IPS-15b (cell line): ENCODE results near the gene HMGXB3.
"Not testable (repeated sequence)": the region's sequence is repeated elsewhere in the genome, so short reads cannot be mapped to it uniquely, and the experiment has no call there.

Experiments
- H3K27me3 ChIP-seq: one replicate; pipeline ENCODE4 v1.6.1; 2013; ENCODE audit warnings: low read length; ENCODE audit not compliant: control insufficient read depth, insufficient read depth
- H3K36me3 ChIP-seq: one replicate; pipeline ENCODE4 v1.6.1; 2013; ENCODE audit warnings: low read length; ENCODE audit not compliant: control insufficient read depth, insufficient read depth
- H3K4me1 ChIP-seq: one replicate; pipeline ENCODE4 v1.6.1; 2013; ENCODE audit warnings: mild to moderate bottlenecking, low read length; ENCODE audit not compliant: control insufficient read depth, insufficient read depth
- H3K4me3 ChIP-seq: one replicate; pipeline ENCODE4 v1.5.1; 2013; ENCODE audit warnings: low read depth, low read length
- H3K9ac ChIP-seq: one replicate; pipeline ENCODE4 v1.6.1; 2013; ENCODE audit warnings: low read depth, mild to moderate bottlenecking, low read length
- H3K9me3 ChIP-seq: one replicate; pipeline ENCODE4 v1.6.1; 2013; ENCODE audit warnings: mild to moderate bottlenecking, low read length; ENCODE audit not compliant: control insufficient read depth, insufficient read depth

HMGXB3 gene

DNA sequence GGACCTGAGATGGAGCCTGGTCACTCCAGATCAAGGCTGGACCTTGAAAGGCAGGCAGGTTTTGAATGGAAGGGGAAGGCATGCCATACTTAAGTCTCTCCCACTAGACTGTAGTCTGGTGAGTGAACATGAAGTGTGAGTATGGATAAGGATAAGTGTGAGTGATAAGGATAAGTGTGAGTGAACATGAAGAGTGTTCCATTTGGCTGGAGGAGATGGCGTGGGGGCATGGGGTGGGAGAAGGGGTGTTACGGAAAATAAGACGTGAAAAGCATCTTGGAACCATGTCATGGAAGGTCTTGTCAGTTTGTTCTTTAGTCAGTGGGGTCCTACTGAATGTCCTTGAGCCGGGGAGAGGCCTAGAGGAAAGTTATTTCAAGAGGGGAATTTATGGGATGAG lies 32.8 kb downstream of the HMGXB3 start:
- Histone ChIP-seq H3K4me1 (no peaks in the 10 kb centered on the region), H3K36me3 (peaks cover 16% of the 10 kb centered on the region), H3K9ac (no peak overlapping the region), H3K4me3 (no peak overlapping the region), H3K9me3 (no peaks in the 10 kb centered on the region), H3K27me3 (no peaks in the 10 kb centered on the region)

- Histone ChIP-seq H3K9ac (no peak overlapping the region), H3K36me3 (peaks cover 16% of the 10 kb centered on the region)
These were observed 34.1 kb downstream of the HMGXB3 start for GRCh38 chr5:150034662-150035061.

GRCh38 chr5:150035139-150035895 lies 34.8 kb downstream of the HMGXB3 start:
- Histone ChIP-seq H3K27me3 (no peaks in the 10 kb centered on the region), H3K9ac (no peak overlapping the region), H3K9me3 (no peaks in the 10 kb centered on the region), H3K4me1 (no peaks in the 10 kb centered on the region), H3K36me3 (peaks cover 16% of the 10 kb centered on the region), H3K4me3 (no peak overlapping the region)

More at GRCh38 chr5:150034662-150035061, 34.1 kb downstream of the HMGXB3 start:
- Histone ChIP-seq H3K9me3 (no peaks in the 10 kb centered on the region), H3K27me3 (no peaks in the 10 kb centered on the region), H3K4me1 (no peaks in the 10 kb centered on the region), H3K4me3 (no peak overlapping the region)

- Histone ChIP-seq H3K4me3 (no peak overlapping the region), H3K4me1 (no peaks in the 10 kb centered on the region), H3K36me3 (peaks cover 20% of the 10 kb centered on the region), H3K9me3 (no peaks in the 10 kb centered on the region), H3K27me3 (no peaks in the 10 kb centered on the region), H3K9ac (no peak overlapping the region)
These were observed 36.0 kb downstream of the HMGXB3 start for GRCh38 chr5:150036513-150036912.

GRCh38 chr5:150038547-150038946 lies 38.0 kb downstream of the HMGXB3 start:
- Histone ChIP-seq H3K9ac (no peak overlapping the region), H3K4me1 (no peaks in the 10 kb centered on the region), H3K36me3 (peaks cover 22% of the 10 kb centered on the region), H3K9me3 (no peaks in the 10 kb centered on the region), H3K27me3 (no peaks in the 10 kb centered on the region), H3K4me3 (no peak overlapping the region)

- Histone ChIP-seq H3K9me3 (no peaks in the 10 kb centered on the region), H3K4me1 (no peaks in the 10 kb centered on the region), H3K9ac (no peak overlapping the region), H3K4me3 (no peak overlapping the region), H3K27me3 (no peaks in the 10 kb centered on the region), H3K36me3 (peaks cover 42% of the 10 kb centered on the region)
These were observed 41.9 kb downstream of the HMGXB3 start for GRCh38 chr5:150042459-150042858.

DNA sequence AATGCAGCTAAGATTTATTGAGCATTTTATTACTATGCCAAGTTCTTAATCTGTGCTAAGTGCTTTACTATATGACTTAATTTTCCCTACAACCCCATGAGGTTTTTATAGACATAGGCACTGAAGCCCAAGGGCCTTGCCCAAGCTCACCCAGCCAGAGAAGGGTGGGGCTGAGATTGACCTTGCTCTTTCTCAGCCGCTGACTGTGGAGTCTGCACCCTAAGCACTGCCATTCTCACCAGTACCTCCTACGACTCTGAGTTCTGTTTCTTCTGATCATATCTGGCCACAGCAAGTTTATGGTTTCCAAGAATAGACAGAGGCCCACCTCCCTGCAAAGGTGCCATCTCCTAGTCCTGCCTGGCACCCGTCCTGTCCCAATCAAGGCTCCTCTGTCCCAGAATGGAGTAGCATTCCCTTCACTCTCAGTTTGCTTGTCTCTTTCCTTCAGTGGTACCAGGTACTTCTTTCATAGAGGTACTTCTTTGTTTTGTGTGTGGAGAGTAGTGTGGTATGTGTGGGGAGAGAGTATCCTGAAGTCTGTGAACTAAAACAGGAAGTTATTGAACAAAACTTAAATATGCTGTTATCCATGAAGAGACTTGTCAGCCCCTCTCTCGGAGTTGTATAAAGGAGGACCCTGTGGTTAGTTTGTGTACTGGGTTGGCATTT lies 43.3 kb downstream of the HMGXB3 start:
- Histone ChIP-seq H3K27me3 (no peaks in the 10 kb centered on the region), H3K4me1 (no peaks in the 10 kb centered on the region), H3K9ac (no peak overlapping the region), H3K36me3 (peaks cover 55% of the 10 kb centered on the region), H3K9me3 (no peaks in the 10 kb centered on the region), H3K4me3 (no peak overlapping the region)

DNA sequence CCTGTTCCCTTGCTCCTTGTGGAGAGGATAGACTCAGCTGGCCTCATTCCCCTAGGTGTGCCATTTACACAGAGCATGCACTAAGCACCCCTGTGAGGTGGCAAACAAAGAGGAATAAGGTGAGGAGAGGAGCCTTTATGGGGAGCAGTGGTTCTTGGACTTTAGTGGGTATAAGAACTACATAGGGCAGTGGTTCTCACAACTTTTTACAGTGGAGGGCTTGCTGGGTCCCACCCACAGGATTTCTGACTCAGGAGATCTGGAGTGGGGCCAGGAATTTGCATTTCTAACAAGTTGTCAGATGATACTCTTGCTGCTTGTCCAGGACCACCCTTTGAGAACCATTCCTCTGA lies 43.8 kb downstream of the HMGXB3 start:
- Histone ChIP-seq H3K9ac (no peak overlapping the region), H3K9me3 (no peaks in the 10 kb centered on the region), H3K4me3 (no peak overlapping the region), H3K36me3 (peaks cover 60% of the 10 kb centered on the region), H3K4me1 (no peaks in the 10 kb centered on the region), H3K27me3 (no peaks in the 10 kb centered on the region)

GRCh38 chr5:150044712-150045111 lies 44.2 kb downstream of the HMGXB3 start:
- Histone ChIP-seq H3K4me1 (no peaks in the 10 kb centered on the region), H3K9ac (no peak overlapping the region)

DNA sequence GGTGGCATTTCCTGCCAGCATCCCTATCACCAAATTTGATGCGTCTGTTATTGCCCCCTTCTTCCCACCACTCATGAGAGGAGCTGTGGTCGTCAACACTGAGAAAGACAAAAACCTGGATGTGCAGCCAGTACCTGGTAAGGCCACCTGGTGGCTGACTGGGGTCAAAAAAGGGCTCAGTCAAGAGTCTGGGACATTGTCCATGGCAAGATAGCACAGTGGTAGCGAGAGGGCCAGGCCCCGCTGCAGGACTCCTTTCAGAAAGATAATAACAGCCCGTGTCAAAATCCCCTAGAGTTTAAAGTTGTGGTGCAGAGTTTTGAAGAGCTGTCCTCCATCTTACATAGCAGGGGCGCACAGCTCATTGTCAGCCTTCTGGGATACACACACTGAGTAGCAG lies 45.0 kb downstream of the HMGXB3 start:
- H3K9me3 ChIP-seq, result no peaks in the 10 kb centered on the region
- H3K4me1 ChIP-seq, result no peaks in the 10 kb centered on the region
- no peaks in the 10 kb centered on the region for H3K27me3 ChIP-seq
- H3K36me3 ChIP-seq, result peaks cover 68% of the 10 kb centered on the region
- H3K4me3 ChIP-seq, result no peak overlapping the region
- H3K9ac ChIP-seq, result no peak overlapping the region

More at GRCh38 chr5:150044712-150045111, 44.2 kb downstream of the HMGXB3 start:
- no peaks in the 10 kb centered on the region for H3K9me3 ChIP-seq
- peaks cover 64% of the 10 kb centered on the region for H3K36me3 ChIP-seq
- H3K27me3 ChIP-seq, result no peaks in the 10 kb centered on the region
- no peak overlapping the region for H3K4me3 ChIP-seq

- Histone ChIP-seq H3K9ac (no peak overlapping the region), H3K9me3 (no peaks in the 10 kb centered on the region), H3K27me3 (no peaks in the 10 kb centered on the region), H3K4me1 (no peaks in the 10 kb centered on the region), H3K4me3 (no peak overlapping the region), H3K36me3 (peaks cover 67% of the 10 kb centered on the region)
These were observed 45.5 kb downstream of the HMGXB3 start for GRCh38 chr5:150046031-150046430.

DNA sequence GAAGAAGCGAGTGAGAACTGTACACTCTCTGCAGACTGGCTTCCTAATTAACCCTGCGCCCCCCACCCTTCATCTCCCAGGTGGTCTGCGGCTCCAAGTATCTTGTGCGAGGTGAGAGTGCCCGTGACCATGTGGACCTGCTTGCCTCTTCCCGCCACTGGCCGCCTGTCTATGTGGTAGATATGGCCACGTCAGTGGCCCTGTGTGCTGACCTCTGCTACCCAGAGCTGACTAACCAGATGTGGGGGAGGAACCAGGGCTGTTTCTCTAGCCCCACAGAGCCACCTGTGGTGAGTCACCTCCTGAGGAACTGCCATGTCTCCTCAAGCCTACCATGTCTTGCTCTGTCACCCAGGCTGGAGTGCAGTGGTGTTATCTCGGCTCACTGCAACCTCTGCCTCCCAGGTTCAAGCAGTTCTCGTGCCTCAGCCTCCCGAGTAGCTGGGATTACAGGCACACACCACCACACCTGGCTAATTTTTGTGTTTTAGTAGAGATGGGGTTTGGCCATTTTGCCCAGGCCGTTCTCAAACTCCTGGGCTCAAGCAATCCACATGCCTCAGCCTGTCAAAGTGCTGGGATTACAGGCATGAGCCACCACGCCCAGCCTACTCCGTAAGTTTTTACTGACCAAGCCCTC lies 49.8 kb downstream of the HMGXB3 start:
- not testable (repeated sequence) for H3K9ac ChIP-seq, H3K27me3 ChIP-seq, H3K4me3 ChIP-seq, H3K4me1 ChIP-seq, H3K9me3 ChIP-seq
- H3K36me3 ChIP-seq, result peaks cover 69% of the 10 kb centered on the region
